Measurements from ENCODE around the gene COBL. TPM values are rescaled to one million over a fixed set of nuclear protein-coding genes. Genes with fewer than 3 reads are reported as not detected.

The COBL gene
- total and polyA plus RNA-seq, 12 donors: 0.09 to 1.4 (median 0.53) TPM

- Histone ChIP-seq H3K4me3 (no peak overlapping the region), H3K4me1 (replicated peaks in 1 of 2) (no peaks in the 10 kb centered on the region), H3K27me3 (no peaks in the 10 kb centered on the region), H3K27ac (no peak overlapping the region), H3K36me3 (replicated peaks in 1 of 2) (no peaks in the 10 kb centered on the region), H3K9me3 (replicated peaks in 1 of 3) (no peaks in the 10 kb centered on the region)
- DNase-seq: no peak
- TF ChIP-seq CTCF (IDR thresholded peaks at IDR 0.05): no peak
- TF ChIP-seq POLR2A (IDR thresholded peaks at IDR 0.05): no peak
- intact Hi-C loops (cut with DNase I): no loop called here
- WGBS, 4 donors: 80 to 90% (median 82%) methylated on average over 9 to 12 of the region's 12 CpGs
These were observed 53.6 kb downstream of the COBL start for GRCh38 chr7:51262796-51263531.

GRCh38 chr7:51261950-51262795 is 54.4 kb downstream of the COBL start:
- Histone ChIP-seq H3K27ac (no peak overlapping the region), H3K4me3 (no peak overlapping the region), H3K9me3 (replicated peaks in 1 of 3) (no peaks in the 10 kb centered on the region), H3K4me1 (replicated peaks in 1 of 2) (no peaks in the 10 kb centered on the region), H3K36me3 (replicated peaks in 1 of 2) (no peaks in the 10 kb centered on the region), H3K27me3 (no peaks in the 10 kb centered on the region)
- WGBS, 4 donors: 74 to 77% (median 75%) methylated on average over 15 to 20 of the region's 20 CpGs
- intact Hi-C loops (cut with DNase I): no loop called here
- no peak for DNase-seq
- TF ChIP-seq POLR2A (IDR thresholded peaks at IDR 0.05) (no peak), CTCF (IDR thresholded peaks at IDR 0.05) (no peak)

- WGBS, 4 donors: 79 to 90% (median 84%) methylated on average over 10 to 15 of the region's 15 CpGs
- H3K36me3 ChIP-seq (replicated peaks in 1 of 2): no peaks in the 10 kb centered on the region
- no peak overlapping the region for H3K27ac ChIP-seq
- no peaks in the 10 kb centered on the region for H3K9me3 ChIP-seq (replicated peaks in 1 of 3)
- no peaks in the 10 kb centered on the region for H3K4me1 ChIP-seq (replicated peaks in 1 of 2)
- intact Hi-C loops (cut with DNase I): no loop called here
- TF ChIP-seq POLR2A (IDR thresholded peaks at IDR 0.05) (no peak), CTCF (IDR thresholded peaks at IDR 0.05) (no peak)
- no peak for DNase-seq
- H3K27me3 ChIP-seq: no peaks in the 10 kb centered on the region
- H3K4me3 ChIP-seq: no peak overlapping the region
These were observed 55.3 kb downstream of the COBL start for GRCh38 chr7:51261117-51261835.

- H3K27me3 ChIP-seq: no peaks in the 10 kb centered on the region
- H3K4me1 ChIP-seq (replicated peaks in 1 of 2): no peaks in the 10 kb centered on the region
- WGBS, 4 donors: 75 to 88% (median 80%) methylated on average over 4 of the region's 4 CpGs
- H3K36me3 ChIP-seq (replicated peaks in 1 of 2): no peaks in the 10 kb centered on the region
- H3K9me3 ChIP-seq (replicated peaks in 1 of 3): no peaks in the 10 kb centered on the region
- DNase-seq: no peak
- intact Hi-C loops (cut with DNase I): no loop called here
- no peak for TF ChIP-seq CTCF (IDR thresholded peaks at IDR 0.05)
- TF ChIP-seq POLR2A (IDR thresholded peaks at IDR 0.05): no peak
- H3K4me3 ChIP-seq: no peak overlapping the region
- no peak overlapping the region for H3K27ac ChIP-seq
These were observed 56.1 kb downstream of the COBL start for GRCh38 chr7:51260516-51260915.

Data from adrenal gland (tissue), 12 donors.